ENCODE data around the gene EPAS1. TPM values are rescaled to one million over a fixed set of nuclear protein-coding genes. Genes with fewer than 3 reads are reported as not detected.

The EPAS1 gene
- total and polyA plus RNA-seq, 7 donors, result 39.2 to 123 (median 80.4) TPM

GRCh38 chr2:46416739-46417403 is 119.7 kb downstream of the EPAS1 start:
- no peaks in the 10 kb centered on the region for H3K36me3 ChIP-seq (ENCODE audit: insufficient read depth in 1 of 2, low read depth in 1 of 2)
- H3K27ac ChIP-seq, result no peak overlapping the region
- no peak overlapping the region for H3K4me3 ChIP-seq
- no peaks in the 10 kb centered on the region for H3K27me3 ChIP-seq (ENCODE audit: insufficient read depth in 3 of 3, low read length in 2 of 3)
- 71 to 75% (median 73%) methylated on average over 4 of the region's 4 CpGs for WGBS, 3 donors
- no peak for DNase-seq
- no peak for ATAC-seq
- TF ChIP-seq CTCF (IDR thresholded peaks at IDR 0.05), result no peak
- H3K4me1 ChIP-seq, result no peaks in the 10 kb centered on the region
- intact Hi-C loops (cut with DNase I), result no loop called here
- H3K9me3 ChIP-seq, result peaks cover 28% of the 10 kb centered on the region

GRCh38 chr2:46420945-46421344 is 123.7 kb downstream of the EPAS1 start:
- no peak for TF ChIP-seq CTCF (IDR thresholded peaks at IDR 0.05)
- 66 to 99% (median 97%) methylated on average over 2 of the region's 2 CpGs for WGBS, 3 donors
- ATAC-seq, result no peak

GRCh38 chr2:46421361-46421760 is 124.2 kb downstream of the EPAS1 start:
- Histone ChIP-seq H3K36me3 (ENCODE audit: insufficient read depth in 1 of 2, low read depth in 1 of 2) (no peaks in the 10 kb centered on the region), H3K27me3 (ENCODE audit: insufficient read depth in 3 of 3, low read length in 2 of 3) (no peaks in the 10 kb centered on the region), H3K9me3 (peaks cover 17% of the 10 kb centered on the region), H3K4me3 (no peak overlapping the region), H3K27ac (no peak overlapping the region), H3K4me1 (no peaks in the 10 kb centered on the region)
- no peak for TF ChIP-seq CTCF (IDR thresholded peaks at IDR 0.05)
- intact Hi-C loops (cut with DNase I), result no loop called here
- ATAC-seq (no peak), DNase-seq (no peak)
- 68 to 80% (median 71%) methylated on average over 2 of the region's 2 CpGs for WGBS, 3 donors

More at GRCh38 chr2:46420945-46421344, 123.7 kb downstream of the EPAS1 start:
- Histone ChIP-seq H3K9me3 (peaks cover 21% of the 10 kb centered on the region), H3K27ac (no peak overlapping the region), H3K4me3 (no peak overlapping the region), H3K4me1 (no peaks in the 10 kb centered on the region), H3K27me3 (ENCODE audit: insufficient read depth in 3 of 3, low read length in 2 of 3) (no peaks in the 10 kb centered on the region), H3K36me3 (ENCODE audit: insufficient read depth in 1 of 2, low read depth in 1 of 2) (no peaks in the 10 kb centered on the region)
- intact Hi-C loops (cut with DNase I), result no loop called here
- DNase-seq, result no peak

- H3K4me1 ChIP-seq, result no peaks in the 10 kb centered on the region
- intact Hi-C loops (cut with DNase I), result no loop called here
- H3K9me3 ChIP-seq, result peaks cover 9% of the 10 kb centered on the region
- no peak overlapping the region for H3K4me3 ChIP-seq
- no peak for TF ChIP-seq CTCF (IDR thresholded peaks at IDR 0.05)
- H3K36me3 ChIP-seq (ENCODE audit: insufficient read depth in 1 of 2, low read depth in 1 of 2), result no peaks in the 10 kb centered on the region
- H3K27me3 ChIP-seq (ENCODE audit: insufficient read depth in 3 of 3, low read length in 2 of 3), result no peaks in the 10 kb centered on the region
- no peak for DNase-seq
- 73 to 78% (median 74%) methylated on average over 1 of the region's 1 CpG for WGBS, 3 donors
- no peak for ATAC-seq
- H3K27ac ChIP-seq, result no peak overlapping the region
Measured at GRCh38 chr2:46422717-46423394, 125.6 kb downstream of the EPAS1 start.

Measured in psoas muscle (tissue), 8 donors.